Endothelial cell (in vitro differentiated cells): ENCODE results near the gene ZNF135. TPM values are rescaled to one million over a fixed set of nuclear protein-coding genes. Genes with fewer than 3 reads are reported as not detected.

Source experiments
- DNase-seq: peaks from one replicate; pipeline ENCODE4 v3.0.0; 2021; ENCODE audit warnings: low spot score
- H3K27ac Mint-ChIP-seq: one replicate; pipeline ENCODE4 v1.8.0; 2021; ENCODE audit warnings: mixed read lengths, inconsistent platforms; ENCODE audit not compliant: unreplicated experiment
- H3K27me3 Mint-ChIP-seq: one replicate; pipeline ENCODE4 v1.8.0; 2021; ENCODE audit warnings: mild to moderate bottlenecking, moderate library complexity, mixed read lengths, inconsistent platforms; ENCODE audit not compliant: unreplicated experiment
- H3K36me3 Mint-ChIP-seq: one replicate; pipeline ENCODE4 v1.8.0; 2021; ENCODE audit warnings: mild to moderate bottlenecking, low read depth, mixed read lengths, inconsistent platforms; ENCODE audit not compliant: unreplicated experiment
- H3K4me1 Mint-ChIP-seq: one replicate; pipeline ENCODE4 v1.8.0; 2021; ENCODE audit warnings: mild to moderate bottlenecking, mixed read lengths, inconsistent platforms; ENCODE audit not compliant: unreplicated experiment
- H3K4me3 Mint-ChIP-seq: one replicate; pipeline ENCODE4 v1.8.0; 2021; ENCODE audit warnings: mild to moderate bottlenecking, mixed read lengths, inconsistent platforms; ENCODE audit not compliant: unreplicated experiment
- H3K9me3 Mint-ChIP-seq: one replicate; pipeline ENCODE4 v1.8.0; 2021; ENCODE audit warnings: mixed read lengths, inconsistent platforms; ENCODE audit not compliant: unreplicated experiment
- long read RNA-seq: library from polyadenylated mRNA; unstranded; transcript quantifications from one replicate; pipeline ENCODE4 v2.0.0, GENCODE V29; 2020; ENCODE audit not compliant: unreplicated experiment
- total RNA-seq: library from RNA; stranded (reverse); fragmentation: NEBNext Ultra II Directional; extraction: Animal tissue kit (Norgen Biotek cat#: 25700); gene quantifications from one replicate; pipeline ENCODE4 v1.2.1, GENCODE V29; 2021; ENCODE audit not compliant: unreplicated experiment
- TF ChIP-seq, protein P1 (sequence below): fragments of 200-600 bp; sonication (generic); IDR thresholded peaks from one replicate; pipeline ENCODE4 v1.5.0; 2021; ENCODE audit warnings: antibody characterized with exemption; ENCODE audit not compliant: unreplicated experiment

ZNF135 gene
- total RNA-seq = 1.1 TPM
- long read RNA-seq = 0 reads

DNA sequence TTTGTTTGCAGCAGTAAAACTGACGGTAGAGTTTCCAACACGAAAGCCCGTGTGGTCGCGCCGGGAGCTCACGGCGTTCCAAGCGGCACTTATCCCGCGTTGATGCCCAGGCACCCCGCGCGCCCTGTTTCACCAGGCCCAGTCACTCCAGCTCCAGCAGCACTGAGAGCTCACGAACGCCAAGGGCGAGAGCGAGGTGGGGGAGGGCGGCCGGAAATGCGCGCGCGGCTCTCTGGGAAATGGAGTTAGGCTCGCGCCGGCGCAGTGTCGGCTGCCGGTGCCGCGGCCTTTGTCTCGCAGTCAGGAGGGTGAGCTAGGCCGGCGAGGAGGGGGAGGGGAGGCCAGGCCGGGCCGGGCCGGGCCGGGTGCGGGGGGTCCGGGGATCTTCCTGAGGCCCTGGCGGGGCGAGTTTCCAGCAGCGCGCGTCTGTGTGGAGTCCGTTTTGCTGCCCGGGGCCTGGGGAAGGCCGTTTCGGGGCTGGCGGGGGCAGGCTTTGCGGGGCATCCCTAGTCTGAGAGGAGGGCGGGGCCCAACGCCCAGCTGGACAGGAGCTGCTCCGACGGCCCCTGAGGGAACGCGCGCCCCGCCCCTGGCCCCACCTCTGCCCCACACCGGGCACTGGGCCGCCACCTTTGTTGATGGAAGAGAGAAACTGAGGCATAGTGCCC, at the start of gene ZNF135:
ZNF135 (plus strand) TSS at position 280 of the 668 bp plus-strand sequence. CDS start 721 bp downstream, outside the sequence.
- Mint-ChIP-seq H3K27me3 (peaks cover 23% of the 10 kb centered on the region), H3K36me3 (peaks cover 46% of the 10 kb centered on the region), H3K9me3 (peaks cover 49% of the 10 kb centered on the region), H3K4me3 (peak within 1 kb of the TSS; percentile 76), H3K27ac (peak within 1 kb of the TSS; percentile 50), H3K4me1 (no peaks in the 10 kb centered on the region)
- DNase-seq = peak; percentile 42
- TF ChIP-seq, protein P1, sequence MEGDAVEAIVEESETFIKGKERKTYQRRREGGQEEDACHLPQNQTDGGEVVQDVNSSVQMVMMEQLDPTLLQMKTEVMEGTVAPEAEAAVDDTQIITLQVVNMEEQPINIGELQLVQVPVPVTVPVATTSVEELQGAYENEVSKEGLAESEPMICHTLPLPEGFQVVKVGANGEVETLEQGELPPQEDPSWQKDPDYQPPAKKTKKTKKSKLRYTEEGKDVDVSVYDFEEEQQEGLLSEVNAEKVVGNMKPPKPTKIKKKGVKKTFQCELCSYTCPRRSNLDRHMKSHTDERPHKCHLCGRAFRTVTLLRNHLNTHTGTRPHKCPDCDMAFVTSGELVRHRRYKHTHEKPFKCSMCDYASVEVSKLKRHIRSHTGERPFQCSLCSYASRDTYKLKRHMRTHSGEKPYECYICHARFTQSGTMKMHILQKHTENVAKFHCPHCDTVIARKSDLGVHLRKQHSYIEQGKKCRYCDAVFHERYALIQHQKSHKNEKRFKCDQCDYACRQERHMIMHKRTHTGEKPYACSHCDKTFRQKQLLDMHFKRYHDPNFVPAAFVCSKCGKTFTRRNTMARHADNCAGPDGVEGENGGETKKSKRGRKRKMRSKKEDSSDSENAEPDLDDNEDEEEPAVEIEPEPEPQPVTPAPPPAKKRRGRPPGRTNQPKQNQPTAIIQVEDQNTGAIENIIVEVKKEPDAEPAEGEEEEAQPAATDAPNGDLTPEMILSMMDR = no peak

DNA sequence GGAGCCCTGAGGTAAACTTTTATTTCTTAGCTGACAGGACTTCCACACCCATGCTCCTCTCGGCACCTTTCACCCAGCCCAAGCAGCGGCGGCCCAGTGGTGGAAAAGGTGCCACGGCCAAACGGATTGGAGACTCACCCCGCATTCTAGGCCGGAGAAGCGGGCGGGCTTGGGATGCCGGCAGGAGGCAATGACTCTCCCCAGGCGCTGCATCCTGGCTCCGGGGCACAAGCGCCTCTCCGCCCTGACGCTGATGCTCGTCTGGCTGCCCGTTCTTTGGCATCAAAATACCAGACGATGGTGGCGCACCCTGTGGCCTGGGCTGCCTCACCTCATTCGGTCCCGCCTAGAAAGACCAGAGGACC, 49.8 kb upstream of the ZNF135 start:
- Mint-ChIP-seq H3K27me3 (peaks cover 15% of the 10 kb centered on the region), H3K9me3 (peaks cover 55% of the 10 kb centered on the region), H3K4me3 (peak overlapping the region; percentile 83), H3K36me3 (peaks cover 75% of the 10 kb centered on the region), H3K27ac (no peak overlapping the region), H3K4me1 (peaks cover 4% of the 10 kb centered on the region)
- TF ChIP-seq, protein P1 = no peak
- no peak for DNase-seq

DNA sequence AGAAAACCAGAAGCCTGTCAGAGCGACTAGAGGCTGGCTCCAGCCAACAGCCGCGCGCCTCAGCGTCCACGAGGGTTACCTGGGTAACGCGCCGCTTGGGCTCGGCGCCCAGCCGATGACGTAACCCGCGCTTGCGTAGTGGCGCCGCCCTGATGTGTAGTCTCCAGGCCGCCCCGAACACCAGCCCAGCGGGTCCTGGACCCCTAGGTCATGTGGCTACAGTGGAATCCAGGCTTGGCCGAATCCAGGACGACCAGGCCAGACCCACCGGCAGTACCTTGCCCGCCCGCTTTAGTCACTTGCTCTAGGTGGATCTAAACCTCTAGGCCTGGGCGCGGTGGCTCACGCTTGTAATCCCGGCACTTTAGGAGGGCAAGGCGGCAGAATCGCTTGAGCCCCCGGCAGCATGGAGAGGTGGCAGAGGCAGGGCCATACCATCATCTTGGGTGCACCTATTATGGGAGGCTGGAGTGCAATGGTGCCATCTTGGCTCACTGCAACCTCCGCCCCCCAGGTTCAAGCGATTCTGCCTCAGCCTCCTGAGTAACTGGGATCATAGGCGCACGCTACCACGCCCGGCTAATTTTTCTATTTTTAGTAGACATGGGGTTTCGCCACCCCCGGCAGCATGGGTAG, 49.3 kb upstream of the ZNF135 start:
- Mint-ChIP-seq H3K4me1 (peaks cover under 1% of the 10 kb centered on the region), H3K27ac (no peak overlapping the region), H3K4me3 (no peak overlapping the region), H3K9me3 (peaks cover 50% of the 10 kb centered on the region), H3K36me3 (peaks cover 72% of the 10 kb centered on the region), H3K27me3 (peaks cover 11% of the 10 kb centered on the region)
- TF ChIP-seq, protein P1 = no peak
- no peak for DNase-seq

DNA sequence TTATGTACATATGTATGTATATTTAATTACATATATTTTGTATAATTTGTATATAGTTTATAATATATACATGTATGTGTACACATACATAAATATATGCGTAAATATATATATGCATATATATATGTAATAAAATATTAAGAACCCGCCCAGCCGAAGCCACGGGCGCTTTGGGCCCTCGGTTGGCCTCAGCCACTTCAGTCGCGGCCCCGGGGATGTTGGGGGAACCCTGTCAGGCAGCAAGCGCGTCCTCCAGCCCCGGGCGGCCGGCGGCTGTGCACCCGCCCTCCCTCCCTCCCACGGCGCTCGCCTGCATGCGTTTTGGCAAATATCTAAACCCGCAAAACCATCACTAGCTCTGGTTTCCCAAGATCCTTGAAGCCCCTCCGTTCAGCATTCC, 48.6 kb upstream of the ZNF135 start:
- H3K4me3 Mint-ChIP-seq = peak overlapping the region; percentile 43
- H3K4me1 Mint-ChIP-seq = no peaks in the 10 kb centered on the region
- H3K36me3 Mint-ChIP-seq = peaks cover 68% of the 10 kb centered on the region
- H3K9me3 Mint-ChIP-seq = peaks cover 43% of the 10 kb centered on the region
- H3K27ac Mint-ChIP-seq = no peak overlapping the region
- TF ChIP-seq, protein P1 = no peak
- no peak for DNase-seq
- peaks cover 10% of the 10 kb centered on the region for H3K27me3 Mint-ChIP-seq

DNA sequence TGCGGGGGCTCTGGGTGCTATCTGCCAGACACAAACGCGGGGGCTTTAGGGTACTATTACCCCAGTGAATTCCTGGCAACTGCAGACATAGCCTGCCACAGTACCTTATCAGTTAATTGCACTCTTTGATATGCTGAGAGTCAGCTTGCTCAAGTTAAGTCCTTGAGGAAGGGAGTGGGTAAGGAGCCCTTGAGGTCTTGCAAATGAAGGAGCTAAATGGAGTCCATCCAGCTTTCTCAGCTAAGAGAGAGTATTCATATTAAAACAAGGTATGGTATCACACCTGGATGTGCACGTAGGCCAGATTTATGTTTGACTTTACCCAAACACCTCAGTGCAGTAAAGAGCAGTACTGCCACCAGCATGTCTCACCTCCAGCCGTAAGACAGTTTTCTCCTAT, 44.9 kb upstream of the ZNF135 start:
- no peak for DNase-seq
- TF ChIP-seq, protein P1 = no peak
- no peaks in the 10 kb centered on the region for H3K4me1 Mint-ChIP-seq
- no peak overlapping the region for H3K27ac Mint-ChIP-seq
- H3K9me3 Mint-ChIP-seq = peaks cover 21% of the 10 kb centered on the region
- H3K36me3 Mint-ChIP-seq = peaks cover 41% of the 10 kb centered on the region
- H3K27me3 Mint-ChIP-seq = peaks cover 9% of the 10 kb centered on the region
- H3K4me3 Mint-ChIP-seq = no peak overlapping the region
